Measurements from ENCODE around the gene HIP1. TPM values are rescaled to one million over a fixed set of nuclear protein-coding genes. Genes with fewer than 3 reads are reported as not detected.

Gene HIP1
- total and polyA plus RNA-seq, 4 donors: 10.2 to 51.2 (median 28.6) TPM

GRCh38 chr7:75575488-75576121 lies 163.1 kb downstream of the HIP1 start:
- DNase-seq: no peak
- Histone ChIP-seq H3K27me3 (ENCODE audit: control insufficient read depth in 3 of 3, insufficient read depth in 3 of 3, low read length in 2 of 3) (no peaks in the 10 kb centered on the region), H3K4me3 (no peak overlapping the region), H3K36me3 (ENCODE audit: control insufficient read depth in 4 of 4, insufficient read depth in 4 of 4, low read length in 4 of 4) (peaks cover 2 to 48% (median 10%) of the 10 kb centered on the region in 4 donors), H3K9ac (ENCODE audit: insufficient read depth in 1 of 2, low read length in 2 of 2) (no peak overlapping the region), H3K27ac (ENCODE audit: low read depth in 1 of 2, low read length in 1 of 2) (no peak overlapping the region), H3K9me3 (ENCODE audit: control insufficient read depth in 4 of 4, insufficient read depth in 3 of 4, low read length in 3 of 4) (no peaks in the 10 kb centered on the region), H3K4me1 (ENCODE audit: control insufficient read depth in 5 of 5, insufficient read depth in 5 of 5, low read length in 5 of 5) (peaks cover 0 to 7% (median 0%) of the 10 kb centered on the region in 5 donors)
- 92 to 96% methylated on average over 13 of the region's 13 CpGs for WGBS, 2 donors
- ATAC-seq (ENCODE audit: insufficient read depth, low FRiP score): no peak
- no peak for TF ChIP-seq CTCF (IDR thresholded peaks at IDR 0.05; ENCODE audit: control extremely low read depth, extremely low read depth)

- TF ChIP-seq CTCF (IDR thresholded peaks at IDR 0.05; ENCODE audit: control extremely low read depth, extremely low read depth): no peak
- no peaks in the 10 kb centered on the region for H3K9me3 ChIP-seq (ENCODE audit: control insufficient read depth in 4 of 4, insufficient read depth in 3 of 4, low read length in 3 of 4)
- no peak overlapping the region for H3K27ac ChIP-seq (ENCODE audit: low read depth in 1 of 2, low read length in 1 of 2)
- peaks cover 2 to 38% (median 10%) of the 10 kb centered on the region in 4 donors for H3K36me3 ChIP-seq (ENCODE audit: control insufficient read depth in 4 of 4, insufficient read depth in 4 of 4, low read length in 4 of 4)
- H3K4me3 ChIP-seq: no peak overlapping the region
- no peak overlapping the region for H3K9ac ChIP-seq (ENCODE audit: insufficient read depth in 1 of 2, low read length in 2 of 2)
- no peak for ATAC-seq (ENCODE audit: insufficient read depth, low FRiP score)
- 95 to 97% methylated on average over 14 of the region's 14 CpGs for WGBS, 2 donors
- no peak for DNase-seq
- H3K4me1 ChIP-seq (ENCODE audit: control insufficient read depth in 5 of 5, insufficient read depth in 5 of 5, low read length in 5 of 5): no peaks in the 10 kb centered on the region
- no peaks in the 10 kb centered on the region for H3K27me3 ChIP-seq (ENCODE audit: control insufficient read depth in 3 of 3, insufficient read depth in 3 of 3, low read length in 2 of 3)
Observed at GRCh38 chr7:75573477-75574019, 165.2 kb downstream of the HIP1 start.

GRCh38 chr7:75572814-75573213 lies 165.9 kb downstream of the HIP1 start:
- 94 to 95% methylated on average over 11 of the region's 11 CpGs for WGBS, 2 donors
- H3K27me3 ChIP-seq (ENCODE audit: control insufficient read depth in 3 of 3, insufficient read depth in 3 of 3, low read length in 2 of 3): no peaks in the 10 kb centered on the region
- no peak overlapping the region for H3K4me3 ChIP-seq
- TF ChIP-seq CTCF (IDR thresholded peaks at IDR 0.05; ENCODE audit: control extremely low read depth, extremely low read depth): no peak
- no peak for DNase-seq
- no peak for ATAC-seq (ENCODE audit: insufficient read depth, low FRiP score)
- H3K27ac ChIP-seq (ENCODE audit: low read depth in 1 of 2, low read length in 1 of 2): no peak overlapping the region
- no peaks in the 10 kb centered on the region for H3K9me3 ChIP-seq (ENCODE audit: control insufficient read depth in 4 of 4, insufficient read depth in 3 of 4, low read length in 3 of 4)
- peaks cover 2 to 39% (median 10%) of the 10 kb centered on the region in 4 donors for H3K36me3 ChIP-seq (ENCODE audit: control insufficient read depth in 4 of 4, insufficient read depth in 4 of 4, low read length in 4 of 4)
- H3K4me1 ChIP-seq (ENCODE audit: control insufficient read depth in 5 of 5, insufficient read depth in 5 of 5, low read length in 5 of 5): no peaks in the 10 kb centered on the region
- no peak overlapping the region for H3K9ac ChIP-seq (ENCODE audit: insufficient read depth in 1 of 2, low read length in 2 of 2)
